GM12874 (cell line): ENCODE data around the gene CASK.

Source experiments
- TF ChIP-seq, protein P1 (sequence below): IDR thresholded peaks from 2 replicates; pipeline ENCODE4 v1.5.1; 2011; ENCODE audit warnings: low read depth, mild to moderate bottlenecking, control low read depth, low read length, moderate library complexity; ENCODE audit not compliant: insufficient read depth

The CASK gene, protein sequence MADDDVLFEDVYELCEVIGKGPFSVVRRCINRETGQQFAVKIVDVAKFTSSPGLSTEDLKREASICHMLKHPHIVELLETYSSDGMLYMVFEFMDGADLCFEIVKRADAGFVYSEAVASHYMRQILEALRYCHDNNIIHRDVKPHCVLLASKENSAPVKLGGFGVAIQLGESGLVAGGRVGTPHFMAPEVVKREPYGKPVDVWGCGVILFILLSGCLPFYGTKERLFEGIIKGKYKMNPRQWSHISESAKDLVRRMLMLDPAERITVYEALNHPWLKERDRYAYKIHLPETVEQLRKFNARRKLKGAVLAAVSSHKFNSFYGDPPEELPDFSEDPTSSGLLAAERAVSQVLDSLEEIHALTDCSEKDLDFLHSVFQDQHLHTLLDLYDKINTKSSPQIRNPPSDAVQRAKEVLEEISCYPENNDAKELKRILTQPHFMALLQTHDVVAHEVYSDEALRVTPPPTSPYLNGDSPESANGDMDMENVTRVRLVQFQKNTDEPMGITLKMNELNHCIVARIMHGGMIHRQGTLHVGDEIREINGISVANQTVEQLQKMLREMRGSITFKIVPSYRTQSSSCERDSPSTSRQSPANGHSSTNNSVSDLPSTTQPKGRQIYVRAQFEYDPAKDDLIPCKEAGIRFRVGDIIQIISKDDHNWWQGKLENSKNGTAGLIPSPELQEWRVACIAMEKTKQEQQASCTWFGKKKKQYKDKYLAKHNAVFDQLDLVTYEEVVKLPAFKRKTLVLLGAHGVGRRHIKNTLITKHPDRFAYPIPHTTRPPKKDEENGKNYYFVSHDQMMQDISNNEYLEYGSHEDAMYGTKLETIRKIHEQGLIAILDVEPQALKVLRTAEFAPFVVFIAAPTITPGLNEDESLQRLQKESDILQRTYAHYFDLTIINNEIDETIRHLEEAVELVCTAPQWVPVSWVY

DNA sequence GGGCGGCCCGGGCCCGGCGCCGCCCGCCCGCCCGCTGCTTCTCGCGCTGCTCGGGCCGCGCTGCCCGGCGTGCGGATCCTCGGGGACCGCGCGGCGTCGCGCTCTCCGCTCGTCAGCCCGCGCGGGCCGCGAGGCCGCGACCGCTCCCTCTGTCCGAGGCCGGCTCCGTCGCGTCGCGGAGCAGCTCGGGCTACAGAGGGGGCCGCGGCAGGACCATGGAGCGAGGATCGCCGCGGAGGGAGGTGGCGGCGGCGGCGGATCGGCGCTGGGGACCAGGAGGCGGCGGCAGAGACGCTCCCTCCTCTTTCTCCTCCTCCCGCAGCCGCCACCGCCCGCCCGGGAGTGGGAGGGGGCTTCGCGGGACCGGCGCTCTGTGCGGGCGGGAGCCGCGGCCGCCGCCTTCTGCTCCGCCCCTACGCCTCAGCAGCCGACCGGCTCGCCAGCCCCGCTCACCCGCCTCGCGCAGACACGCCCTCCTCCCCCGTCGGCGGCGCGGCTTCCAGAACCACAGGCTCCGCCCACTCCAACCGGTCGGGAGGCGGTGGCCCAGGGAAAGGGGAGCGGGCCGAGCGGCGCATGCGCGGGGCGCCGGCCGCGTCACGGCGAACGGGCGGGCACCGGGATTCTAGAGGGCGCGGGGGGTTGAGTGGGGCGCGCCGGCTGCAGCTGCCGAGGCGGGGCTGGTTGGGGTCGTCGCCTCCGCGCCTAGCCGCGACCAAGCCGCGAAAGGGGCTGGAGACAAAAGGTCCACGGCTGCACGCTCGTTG lies at the start of gene CASK:
Gene CASK, minus strand, starts transcription at position 344 of the 767 bp plus-strand sequence. CDS start 566 bp downstream, outside the sequence.
- TF ChIP-seq, protein P1, sequence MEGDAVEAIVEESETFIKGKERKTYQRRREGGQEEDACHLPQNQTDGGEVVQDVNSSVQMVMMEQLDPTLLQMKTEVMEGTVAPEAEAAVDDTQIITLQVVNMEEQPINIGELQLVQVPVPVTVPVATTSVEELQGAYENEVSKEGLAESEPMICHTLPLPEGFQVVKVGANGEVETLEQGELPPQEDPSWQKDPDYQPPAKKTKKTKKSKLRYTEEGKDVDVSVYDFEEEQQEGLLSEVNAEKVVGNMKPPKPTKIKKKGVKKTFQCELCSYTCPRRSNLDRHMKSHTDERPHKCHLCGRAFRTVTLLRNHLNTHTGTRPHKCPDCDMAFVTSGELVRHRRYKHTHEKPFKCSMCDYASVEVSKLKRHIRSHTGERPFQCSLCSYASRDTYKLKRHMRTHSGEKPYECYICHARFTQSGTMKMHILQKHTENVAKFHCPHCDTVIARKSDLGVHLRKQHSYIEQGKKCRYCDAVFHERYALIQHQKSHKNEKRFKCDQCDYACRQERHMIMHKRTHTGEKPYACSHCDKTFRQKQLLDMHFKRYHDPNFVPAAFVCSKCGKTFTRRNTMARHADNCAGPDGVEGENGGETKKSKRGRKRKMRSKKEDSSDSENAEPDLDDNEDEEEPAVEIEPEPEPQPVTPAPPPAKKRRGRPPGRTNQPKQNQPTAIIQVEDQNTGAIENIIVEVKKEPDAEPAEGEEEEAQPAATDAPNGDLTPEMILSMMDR: no peak

DNA sequence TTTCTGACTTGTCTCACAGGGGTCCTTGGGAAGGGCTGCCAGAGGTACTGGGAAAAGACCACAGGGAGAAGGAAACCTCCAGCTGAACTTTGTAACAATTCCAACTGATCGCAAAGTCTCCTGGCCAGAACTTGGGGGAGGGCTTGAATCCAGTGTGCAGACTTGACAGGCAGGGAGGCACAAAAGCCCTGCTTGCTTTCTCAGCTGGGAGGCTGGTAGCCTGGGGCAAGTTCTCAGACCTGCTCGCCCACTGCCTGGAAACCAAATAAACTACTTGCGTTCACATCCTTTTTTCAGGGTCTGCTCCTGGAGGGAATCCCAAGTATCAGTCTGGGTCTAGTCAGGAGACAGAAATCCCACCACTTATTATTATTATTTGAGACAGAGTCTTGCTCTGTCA lies 48.0 kb upstream of the CASK start:
- TF ChIP-seq, protein P1: no peak

DNA sequence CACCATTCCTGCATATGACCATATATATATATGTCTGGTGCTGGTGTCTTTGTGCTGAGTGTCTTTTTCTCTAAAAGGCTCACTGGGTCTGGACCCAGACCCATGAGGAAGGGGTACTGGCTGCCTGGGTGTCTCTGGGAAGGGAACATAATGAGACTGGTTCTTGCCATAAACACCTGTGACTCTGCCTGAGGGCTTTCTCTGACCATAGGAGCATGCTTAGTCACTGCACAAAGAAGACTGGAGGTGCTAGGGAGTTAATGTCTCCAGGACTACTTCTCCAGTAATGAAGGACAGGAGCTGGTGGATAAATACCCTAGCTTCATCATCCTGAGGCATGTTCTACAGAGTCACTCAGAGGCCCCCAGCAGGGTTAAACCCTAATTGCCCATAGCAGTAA lies 47.1 kb upstream of the CASK start:
- TF ChIP-seq, protein P1: no peak

DNA sequence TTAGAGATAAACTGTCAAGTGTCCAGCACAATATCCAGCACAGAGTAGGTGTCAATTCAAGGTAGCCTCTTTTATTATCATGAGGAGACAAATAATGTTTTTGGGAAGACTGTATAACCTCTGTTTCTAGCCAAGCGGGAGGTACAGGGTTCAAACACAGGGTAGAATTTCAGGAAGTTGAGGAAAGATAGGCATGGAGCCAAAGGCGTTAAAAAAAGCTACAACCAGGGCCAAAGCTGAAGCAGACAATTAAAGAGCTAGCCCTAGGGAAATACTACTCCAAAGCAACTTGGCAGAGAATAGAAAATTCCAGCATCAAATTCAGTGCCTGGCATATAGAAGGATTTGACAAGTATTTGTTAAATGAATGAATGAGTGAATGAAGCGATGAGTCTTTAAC lies 40.0 kb upstream of the CASK start:
- TF ChIP-seq, protein P1: no peak

DNA sequence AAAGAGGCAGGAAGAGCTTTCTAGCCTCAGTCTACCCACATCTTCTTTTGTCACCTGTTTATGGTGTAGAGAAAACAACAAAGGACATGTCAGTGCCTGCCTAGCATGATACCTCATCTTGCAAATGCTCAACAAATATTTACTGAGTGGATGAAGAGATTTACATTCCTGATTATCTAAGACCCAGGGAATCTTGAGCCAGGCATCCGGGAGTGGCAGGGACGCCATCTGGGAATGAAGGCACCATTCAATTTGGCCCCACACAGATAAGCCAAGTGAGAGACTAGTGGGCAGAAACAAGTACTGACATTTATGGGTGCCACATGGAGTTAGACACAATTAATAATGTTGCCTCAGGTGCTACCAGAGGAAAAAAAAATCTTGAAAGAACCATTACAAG lies 36.8 kb upstream of the CASK start:
- TF ChIP-seq, protein P1: no peak

DNA sequence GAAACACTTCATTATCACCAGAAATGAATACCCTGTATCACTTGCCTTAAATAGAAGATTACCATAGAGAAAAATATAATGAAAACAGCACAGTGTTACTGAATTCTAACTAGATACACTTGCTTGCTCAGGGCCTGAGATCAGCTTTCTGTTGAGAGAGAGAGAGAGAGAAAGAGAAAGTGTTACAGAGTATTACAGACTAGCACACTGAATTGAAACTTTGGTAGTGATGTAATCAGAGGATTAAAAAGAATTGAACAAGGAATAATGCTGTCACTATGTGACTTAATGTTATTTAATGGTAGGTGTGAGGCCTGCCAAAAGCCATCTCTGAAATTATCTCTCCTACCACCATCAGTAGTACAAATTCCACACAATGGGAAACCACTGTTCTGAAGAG lies 35.5 kb upstream of the CASK start:
- TF ChIP-seq, protein P1: no peak
